Stimulated activated CD4-positive, alpha-beta T cell treated with anti-CD3 and anti-CD28 coated beads, Interleukin-15, amount 100 ng/mL, for 48 hours (primary cell): ENCODE results near the gene ZNF423.

Experiments used
- DNase-seq, 2 donors: peaks; one replicate each; pipeline ENCODE4 v3.0.0-alpha.2; 2020; ENCODE audit warnings: low read depth in 2 of 2

ZNF423 gene

GRCh38 chr16:49558451-49558850 is 297.5 kb downstream of the ZNF423 start:
- DNase-seq = no peak

GRCh38 chr16:49556606-49557446 is 299.1 kb downstream of the ZNF423 start:
- no peak for DNase-seq

- no peak for DNase-seq
Observed at GRCh38 chr16:49556249-49556605, 299.7 kb downstream of the ZNF423 start.

- no peak for DNase-seq
Observed at GRCh38 chr16:49554681-49555080, 301.2 kb downstream of the ZNF423 start.

GRCh38 chr16:49552313-49552928 is 303.5 kb downstream of the ZNF423 start:
- DNase-seq = no peak

GRCh38 chr16:49550666-49551065 is 305.2 kb downstream of the ZNF423 start:
- no peak for DNase-seq

GRCh38 chr16:49550140-49550539 is 305.8 kb downstream of the ZNF423 start:
- DNase-seq = no peak

GRCh38 chr16:49548325-49548970 is 307.5 kb downstream of the ZNF423 start:
- no peak for DNase-seq

- no peak for DNase-seq
Observed at GRCh38 chr16:49547448-49547847, 308.5 kb downstream of the ZNF423 start.

- DNase-seq = no peak
Observed at GRCh38 chr16:49546735-49547134, 309.2 kb downstream of the ZNF423 start.

- no peak for DNase-seq
Observed at GRCh38 chr16:49545741-49546448, 310.0 kb downstream of the ZNF423 start.

- DNase-seq = no peak
Observed at GRCh38 chr16:49545243-49545642, 310.7 kb downstream of the ZNF423 start.

- no peak for DNase-seq
Observed at GRCh38 chr16:49544828-49545227, 311.1 kb downstream of the ZNF423 start.

- no peak for DNase-seq
Observed at GRCh38 chr16:49543631-49543946, 312.3 kb downstream of the ZNF423 start.

- no peak for DNase-seq
Observed at GRCh38 chr16:49542946-49543630, 312.8 kb downstream of the ZNF423 start.

GRCh38 chr16:49542391-49542891 is 313.5 kb downstream of the ZNF423 start:
- DNase-seq = no peak

GRCh38 chr16:49540836-49541235 is 315.1 kb downstream of the ZNF423 start:
- DNase-seq = no peak

- DNase-seq = no peak
Observed at GRCh38 chr16:49539758-49540157, 316.2 kb downstream of the ZNF423 start.

GRCh38 chr16:49537924-49538459 is 317.9 kb downstream of the ZNF423 start:
- no peak for DNase-seq

- no peak for DNase-seq
Observed at GRCh38 chr16:49534901-49535610, 320.9 kb downstream of the ZNF423 start.

- DNase-seq = no peak
Observed at GRCh38 chr16:49533422-49533821, 322.5 kb downstream of the ZNF423 start.
